Right forelimb (tissue), 1 donor: ENCODE results near the gene ACAP1.
"Not testable (repeated sequence)": the region's sequence is repeated elsewhere in the genome, so short reads cannot be mapped to it uniquely, and the experiment has no call there.

Experiments
- DNase-seq: peaks from one replicate; pipeline ENCODE4 v3.0.0-alpha.2; 2018

The ACAP1 gene

GRCh38 chr17:7356072-7356549 lies 19.8 kb downstream of the ACAP1 start:
- peak; percentile 83 for DNase-seq

DNA sequence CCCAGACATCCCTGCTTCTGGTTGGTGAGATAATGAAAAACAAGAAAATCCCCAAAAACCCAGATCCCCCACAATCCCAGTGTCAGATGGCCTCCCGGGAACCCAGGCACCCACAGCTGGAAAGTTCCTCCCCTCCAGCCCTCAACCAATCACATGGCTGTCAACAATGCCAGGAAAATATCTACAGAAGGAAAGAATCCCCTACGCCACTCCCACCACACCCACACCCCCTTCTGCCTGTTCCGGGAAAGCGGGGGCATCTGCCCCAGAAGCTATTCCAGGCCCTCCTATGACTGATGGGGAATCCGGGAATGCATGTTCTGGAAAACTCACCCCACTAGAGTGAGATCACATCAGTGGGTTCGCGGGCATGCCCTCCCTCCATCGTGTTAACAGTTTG lies 20.4 kb downstream of the ACAP1 start:
- DNase-seq = no peak

- DNase-seq = no peak
Observed at GRCh38 chr17:7357381-7357780, 21.1 kb downstream of the ACAP1 start.

- DNase-seq = no peak
Observed at GRCh38 chr17:7361906-7362305, 25.6 kb downstream of the ACAP1 start.

- DNase-seq = no peak
Observed at GRCh38 chr17:7363311-7363710, 27.0 kb downstream of the ACAP1 start.

GRCh38 chr17:7365963-7366362 lies 29.6 kb downstream of the ACAP1 start:
- DNase-seq = not testable (repeated sequence)

- no peak for DNase-seq
Observed at GRCh38 chr17:7367083-7367482, 30.8 kb downstream of the ACAP1 start.

DNA sequence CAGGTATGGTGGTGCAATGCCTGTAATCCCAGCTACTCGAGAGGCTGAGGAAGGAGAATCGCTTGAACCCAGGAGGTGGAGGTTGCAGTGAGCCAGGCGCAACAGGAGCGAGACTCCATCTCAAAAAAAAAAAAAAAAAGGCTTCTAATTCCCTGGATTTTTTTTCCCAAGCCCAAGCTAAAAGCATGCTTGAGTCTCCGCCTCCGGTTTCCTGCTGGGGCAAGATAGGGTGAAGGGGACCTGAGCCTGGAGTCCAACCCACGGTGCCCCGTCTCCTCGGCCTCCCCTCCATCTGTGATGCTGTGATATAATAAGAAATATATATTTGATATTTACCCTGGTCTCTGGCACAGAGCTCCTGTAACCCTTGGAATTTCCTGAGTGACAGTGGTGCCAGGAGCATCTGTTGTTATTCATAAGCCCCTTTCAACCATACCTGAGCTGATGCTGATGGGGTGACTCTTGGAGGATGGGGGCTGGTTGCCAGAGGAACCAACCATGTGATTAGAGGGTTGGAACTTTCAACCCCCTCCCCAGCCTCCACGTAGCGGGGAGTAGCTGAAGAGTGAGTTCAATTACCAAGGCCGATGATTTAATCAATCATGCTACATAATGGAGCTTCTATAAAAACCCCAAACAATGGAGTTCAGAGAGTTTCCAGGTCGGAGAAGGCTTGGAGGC lies 31.7 kb downstream of the ACAP1 start:
- DNase-seq = no peak

- DNase-seq = not testable (repeated sequence)
Observed at GRCh38 chr17:7368599-7368994, 32.3 kb downstream of the ACAP1 start.

DNA sequence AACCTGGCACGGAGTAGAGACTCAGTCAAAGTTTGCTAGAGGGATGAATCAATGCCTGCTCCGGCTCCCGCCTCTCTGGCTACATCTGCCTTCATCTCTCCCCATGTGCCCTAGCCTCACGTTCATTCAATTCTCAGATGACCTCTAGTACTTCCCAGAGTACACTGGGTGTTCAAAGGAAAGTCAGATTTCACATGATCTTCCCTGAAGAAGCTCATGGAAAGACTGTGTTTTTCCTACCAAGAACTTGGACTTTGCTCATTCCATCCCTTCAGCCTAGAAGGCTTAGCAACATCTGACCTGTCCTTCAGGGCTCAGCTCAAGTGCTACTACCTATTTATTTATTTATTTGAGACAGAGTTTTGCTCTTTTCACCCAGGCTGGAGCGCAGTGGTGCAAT lies 33.5 kb downstream of the ACAP1 start:
- no peak for DNase-seq

DNA sequence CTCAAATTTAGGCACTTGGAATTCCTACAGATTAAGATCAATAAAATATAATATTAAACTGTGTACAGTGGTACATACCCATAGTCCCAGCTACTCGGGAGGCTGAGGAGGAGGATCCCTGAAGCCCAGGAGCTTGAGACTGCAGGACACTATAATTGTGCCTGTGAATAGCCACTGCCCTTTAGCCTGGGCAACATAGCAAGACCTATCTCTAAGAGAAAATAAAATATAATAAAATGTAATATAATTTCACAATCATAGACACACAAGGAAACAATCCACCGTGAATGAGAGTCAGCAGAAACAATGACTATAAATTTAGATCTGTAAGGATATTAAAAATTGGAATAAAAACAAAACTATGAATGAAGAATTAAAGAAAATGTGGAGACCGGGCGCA lies 34.5 kb downstream of the ACAP1 start:
- DNase-seq = no peak

- DNase-seq = no peak
Observed at GRCh38 chr17:7374353-7374752, 38.0 kb downstream of the ACAP1 start.

- no peak for DNase-seq
Observed at GRCh38 chr17:7379134-7379533, 42.8 kb downstream of the ACAP1 start.

GRCh38 chr17:7380321-7380720 lies 44.0 kb downstream of the ACAP1 start:
- no peak for DNase-seq

- no peak for DNase-seq
Observed at GRCh38 chr17:7380855-7381683, 44.7 kb downstream of the ACAP1 start, which contains the start of gene TNK1. TSS of gene TNK1 (plus strand) at chr17:7381089. CDS start at chr17:7382927, 1,838 bp downstream.

- no peak for DNase-seq
Observed at GRCh38 chr17:7382901-7383300, 46.6 kb downstream of the ACAP1 start.

GRCh38 chr17:7383371-7383741 lies 47.0 kb downstream of the ACAP1 start:
- no peak for DNase-seq

- peak; percentile 78 for DNase-seq
Observed at GRCh38 chr17:7383742-7384488, 47.6 kb downstream of the ACAP1 start.

DNA sequence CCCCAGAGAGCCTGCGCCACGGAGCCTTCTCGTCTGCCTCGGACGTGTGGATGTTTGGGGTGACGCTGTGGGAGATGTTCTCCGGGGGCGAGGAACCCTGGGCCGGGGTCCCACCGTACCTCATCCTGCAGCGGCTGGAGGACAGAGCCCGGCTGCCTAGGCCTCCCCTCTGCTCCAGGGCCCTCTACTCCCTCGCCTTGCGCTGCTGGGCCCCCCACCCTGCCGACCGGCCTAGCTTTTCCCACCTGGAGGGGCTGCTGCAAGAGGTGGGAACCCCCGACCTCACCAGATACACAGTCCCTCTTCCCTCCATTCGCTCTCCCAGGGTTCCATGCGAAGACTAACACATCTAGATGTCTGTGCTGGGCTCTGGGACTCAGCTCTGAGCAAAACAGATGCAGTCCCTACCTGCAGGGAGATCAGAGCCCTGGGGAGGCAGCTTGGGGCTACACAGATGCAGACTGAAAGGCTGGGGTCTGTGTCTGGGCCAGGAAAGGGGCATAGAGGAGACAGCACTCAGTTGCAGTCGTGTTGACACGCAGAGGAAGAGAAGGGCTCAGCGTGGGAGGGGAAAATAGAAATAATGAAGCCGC lies 48.3 kb downstream of the ACAP1 start:
- DNase-seq = no peak

- no peak for DNase-seq
Observed at GRCh38 chr17:7388856-7389255, 52.5 kb downstream of the ACAP1 start.

DNA sequence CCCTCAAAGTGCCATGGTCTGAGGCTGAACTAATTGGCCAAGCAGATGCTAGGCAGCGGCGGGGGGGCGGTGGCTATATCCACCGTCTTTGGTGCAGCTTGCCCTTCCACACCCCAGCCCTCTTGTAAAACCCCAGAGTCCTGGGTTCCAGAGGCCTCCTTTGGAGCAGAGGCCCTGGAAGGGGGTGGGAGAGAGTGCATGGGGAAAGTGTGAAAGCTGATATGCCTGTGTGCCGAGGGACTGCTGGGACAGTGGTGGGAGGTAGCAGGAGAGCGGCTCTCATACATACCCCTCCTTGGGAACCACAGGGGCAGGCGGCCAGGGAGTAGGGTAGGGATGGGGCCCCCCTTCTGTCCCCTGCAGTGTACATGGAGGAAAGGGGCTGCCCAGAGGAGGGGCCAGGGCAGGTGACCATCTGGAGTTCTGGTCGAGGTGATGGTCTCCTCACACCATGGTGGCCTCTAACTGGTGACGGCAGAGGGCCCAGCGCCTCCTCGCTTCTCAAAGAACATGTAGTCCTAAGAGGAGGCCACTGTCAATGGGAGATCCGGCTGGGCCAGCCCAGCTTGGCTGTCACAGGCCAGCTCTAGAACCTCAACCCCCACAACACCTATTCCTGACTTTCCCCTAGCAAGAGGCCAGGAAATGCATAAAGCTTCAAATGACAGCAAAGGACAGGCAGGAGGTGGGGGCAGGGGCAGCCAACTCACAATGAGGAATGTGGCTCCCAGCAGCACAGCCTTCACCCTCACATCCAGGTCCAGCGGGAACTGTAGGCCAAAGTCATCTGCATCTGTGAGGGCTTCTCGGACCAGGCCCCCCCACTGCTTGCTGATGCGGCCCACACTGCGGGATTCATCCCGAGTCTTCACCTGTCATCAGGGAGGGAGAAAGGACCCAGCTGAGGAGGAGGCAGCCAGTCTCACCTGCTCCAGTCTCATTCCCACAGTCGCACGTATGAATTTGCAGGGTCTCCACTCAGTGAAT lies 53.9 kb downstream of the ACAP1 start:
- DNase-seq = no peak

GRCh38 chr17:7391307-7391706 lies 55.0 kb downstream of the ACAP1 start:
- DNase-seq = no peak
